ENCODE measurements around the gene PDE4DIP.
"Not testable (repeated sequence)": the region's sequence is repeated elsewhere in the genome, so short reads cannot be mapped to it uniquely, and the experiment has no call there.

Gene PDE4DIP

DNA sequence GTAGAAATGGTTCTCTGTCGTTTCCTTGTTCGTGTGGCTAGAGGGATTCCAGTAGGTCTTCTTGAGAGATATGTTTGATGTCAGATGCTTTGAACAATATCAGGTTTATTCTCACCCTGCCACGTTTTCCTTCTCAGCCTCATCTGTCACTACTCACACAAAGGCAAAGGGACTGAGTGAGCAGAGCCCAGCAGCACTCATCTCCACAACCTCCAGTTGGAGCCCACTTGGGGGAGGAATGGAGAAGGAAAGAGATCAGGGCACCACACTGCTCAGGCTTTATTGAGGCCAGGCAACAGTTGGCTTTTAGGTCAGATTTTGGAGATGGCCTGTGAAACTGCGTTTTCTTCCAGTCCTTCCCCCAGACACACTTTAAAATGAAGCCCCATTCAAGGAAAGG lies 840 bp downstream of the PDE4DIP start:
- not testable (repeated sequence) for H3K9me3 ChIP-seq (ENCODE audit: control insufficient read depth, low read length); H3K27me3 ChIP-seq (ENCODE audit: control insufficient read depth, insufficient read depth, low read length, poor library complexity, severe bottlenecking); H3K4me3 ChIP-seq (ENCODE audit: insufficient read depth, low read depth, low read length); H3K36me3 ChIP-seq (ENCODE audit: control insufficient read depth, insufficient read depth, low read length); H3K4me1 ChIP-seq (ENCODE audit: control insufficient read depth, insufficient read depth, low read length); H3K27ac ChIP-seq (ENCODE audit: insufficient read depth, low read depth, low read length, poor library complexity, severe bottlenecking)
- WGBS, 2 experiments, result no CpG with 5 or more reads among the region's 4 CpGs

DNA sequence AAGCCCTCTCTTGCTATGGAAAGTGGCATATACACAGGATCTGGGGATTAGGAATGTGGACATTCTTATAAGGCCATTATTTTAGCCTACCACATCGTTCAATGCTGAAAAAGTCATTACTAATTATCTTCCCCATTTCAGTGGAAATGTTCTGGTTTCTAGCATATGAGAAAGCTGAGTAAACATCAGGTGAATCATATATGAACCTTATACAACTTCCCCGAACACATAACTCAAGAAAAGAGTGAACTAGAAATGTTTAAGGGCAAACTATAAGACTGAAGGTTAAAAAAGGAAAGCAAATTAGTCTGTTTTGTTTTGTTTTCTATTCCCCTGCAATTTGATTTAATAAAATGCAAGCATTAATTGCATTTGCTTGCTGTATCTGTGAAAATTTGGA lies 6.1 kb downstream of the PDE4DIP start:
- H3K27me3 ChIP-seq (ENCODE audit: control insufficient read depth, insufficient read depth, low read length, poor library complexity, severe bottlenecking); H3K4me3 ChIP-seq (ENCODE audit: insufficient read depth, low read depth, low read length); H3K4me1 ChIP-seq (ENCODE audit: control insufficient read depth, insufficient read depth, low read length); H3K27ac ChIP-seq (ENCODE audit: insufficient read depth, low read depth, low read length, poor library complexity, severe bottlenecking); H3K9me3 ChIP-seq (ENCODE audit: control insufficient read depth, low read length); H3K36me3 ChIP-seq (ENCODE audit: control insufficient read depth, insufficient read depth, low read length): not testable (repeated sequence)
- WGBS, 2 experiments, result no CpG with 5 or more reads among the region's 2 CpGs

DNA sequence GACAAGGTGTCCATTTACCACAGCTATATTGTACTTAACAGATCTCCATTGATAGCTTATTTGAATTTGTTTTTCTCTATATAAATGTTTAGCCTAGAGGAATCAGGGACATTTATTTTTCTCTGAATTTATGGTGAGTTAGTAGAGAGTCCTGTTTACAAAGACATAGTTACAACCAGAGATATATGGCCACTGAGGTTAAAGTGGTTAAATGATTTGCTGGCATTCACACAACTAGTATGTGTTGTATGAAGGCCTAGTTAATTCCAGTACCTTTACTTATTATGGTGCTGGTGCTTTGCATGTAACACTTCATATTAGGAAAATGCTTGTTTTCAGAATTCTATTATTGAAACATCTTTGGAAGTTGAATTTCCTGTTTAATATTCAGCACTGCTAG lies 6.6 kb downstream of the PDE4DIP start:
- H3K27me3 ChIP-seq (ENCODE audit: control insufficient read depth, insufficient read depth, low read length, poor library complexity, severe bottlenecking); H3K4me1 ChIP-seq (ENCODE audit: control insufficient read depth, insufficient read depth, low read length); H3K36me3 ChIP-seq (ENCODE audit: control insufficient read depth, insufficient read depth, low read length); H3K4me3 ChIP-seq (ENCODE audit: insufficient read depth, low read depth, low read length); H3K27ac ChIP-seq (ENCODE audit: insufficient read depth, low read depth, low read length, poor library complexity, severe bottlenecking); H3K9me3 ChIP-seq (ENCODE audit: control insufficient read depth, low read length): not testable (repeated sequence)

DNA sequence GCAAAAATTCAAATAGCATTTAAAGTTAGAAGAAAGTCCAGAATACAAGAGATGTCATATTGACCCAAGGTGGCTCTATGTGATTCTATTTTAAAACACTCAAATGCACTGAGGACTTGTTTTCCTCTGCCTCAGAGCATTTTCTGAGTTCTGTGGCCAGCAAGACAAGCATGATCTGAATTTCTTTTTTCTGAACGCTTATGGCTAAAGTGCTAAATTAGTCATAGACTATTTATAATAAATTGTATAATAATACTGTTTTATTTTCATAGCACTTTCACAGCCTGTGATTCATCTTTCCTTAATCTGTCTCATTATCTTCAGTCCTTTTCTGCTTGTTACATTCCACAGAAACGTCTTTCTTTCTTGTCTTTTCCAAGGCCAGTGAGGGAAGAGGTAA lies 7.5 kb downstream of the PDE4DIP start:
- no CpG with 5 or more reads among the region's 2 CpGs for whole genome bisulfite sequencing, 2 experiments

GRCh38 chr1:148853363-148853762 lies 9.1 kb downstream of the PDE4DIP start:
- not testable (repeated sequence) for H3K9me3 ChIP-seq (ENCODE audit: control insufficient read depth, low read length); H3K4me1 ChIP-seq (ENCODE audit: control insufficient read depth, insufficient read depth, low read length); H3K27ac ChIP-seq (ENCODE audit: insufficient read depth, low read depth, low read length, poor library complexity, severe bottlenecking); H3K27me3 ChIP-seq (ENCODE audit: control insufficient read depth, insufficient read depth, low read length, poor library complexity, severe bottlenecking); H3K36me3 ChIP-seq (ENCODE audit: control insufficient read depth, insufficient read depth, low read length); H3K4me3 ChIP-seq (ENCODE audit: insufficient read depth, low read depth, low read length)
- no CpG with 5 or more reads among the region's 5 CpGs for WGBS, 2 experiments

More for the DNA sequence above, 7.5 kb downstream of the PDE4DIP start:
- H3K4me3 ChIP-seq (ENCODE audit: insufficient read depth, low read depth, low read length); H3K4me1 ChIP-seq (ENCODE audit: control insufficient read depth, insufficient read depth, low read length); H3K27me3 ChIP-seq (ENCODE audit: control insufficient read depth, insufficient read depth, low read length, poor library complexity, severe bottlenecking); H3K9me3 ChIP-seq (ENCODE audit: control insufficient read depth, low read length); H3K27ac ChIP-seq (ENCODE audit: insufficient read depth, low read depth, low read length, poor library complexity, severe bottlenecking); H3K36me3 ChIP-seq (ENCODE audit: control insufficient read depth, insufficient read depth, low read length): not testable (repeated sequence)

DNA sequence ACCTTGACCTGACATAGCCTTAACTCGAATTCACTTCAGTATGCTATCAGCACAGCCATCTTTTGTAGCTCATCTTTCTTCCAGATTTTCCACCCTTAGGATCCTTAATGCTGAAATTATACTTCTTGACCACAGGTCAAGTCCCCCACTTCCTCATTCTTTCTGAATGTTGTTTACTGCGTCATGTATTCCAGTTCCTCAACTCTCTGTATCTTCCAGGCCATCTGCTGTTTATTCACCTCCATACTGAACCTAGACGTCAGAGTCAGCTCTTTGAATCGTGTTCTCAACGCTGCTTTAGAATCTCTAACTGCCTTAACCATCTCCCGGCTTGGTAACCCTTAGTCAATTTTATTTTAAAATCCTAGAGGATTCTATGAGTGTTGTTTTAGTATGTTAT lies 9.8 kb downstream of the PDE4DIP start:
- not testable (repeated sequence) for H3K4me1 ChIP-seq (ENCODE audit: control insufficient read depth, insufficient read depth, low read length); H3K4me3 ChIP-seq (ENCODE audit: insufficient read depth, low read depth, low read length); H3K27me3 ChIP-seq (ENCODE audit: control insufficient read depth, insufficient read depth, low read length, poor library complexity, severe bottlenecking); H3K36me3 ChIP-seq (ENCODE audit: control insufficient read depth, insufficient read depth, low read length); H3K9me3 ChIP-seq (ENCODE audit: control insufficient read depth, low read length); H3K27ac ChIP-seq (ENCODE audit: insufficient read depth, low read depth, low read length, poor library complexity, severe bottlenecking)
- WGBS, 2 experiments, result no CpG with 5 or more reads among the region's 6 CpGs

- not testable (repeated sequence) for H3K27me3 ChIP-seq (ENCODE audit: control insufficient read depth, insufficient read depth, low read length, poor library complexity, severe bottlenecking); H3K4me3 ChIP-seq (ENCODE audit: insufficient read depth, low read depth, low read length); H3K9me3 ChIP-seq (ENCODE audit: control insufficient read depth, low read length); H3K36me3 ChIP-seq (ENCODE audit: control insufficient read depth, insufficient read depth, low read length); H3K4me1 ChIP-seq (ENCODE audit: control insufficient read depth, insufficient read depth, low read length); H3K27ac ChIP-seq (ENCODE audit: insufficient read depth, low read depth, low read length, poor library complexity, severe bottlenecking)
- WGBS, 2 experiments, result no CpG with 5 or more reads among the region's 5 CpGs
These were observed 11.1 kb downstream of the PDE4DIP start for GRCh38 chr1:148855367-148855766.

DNA sequence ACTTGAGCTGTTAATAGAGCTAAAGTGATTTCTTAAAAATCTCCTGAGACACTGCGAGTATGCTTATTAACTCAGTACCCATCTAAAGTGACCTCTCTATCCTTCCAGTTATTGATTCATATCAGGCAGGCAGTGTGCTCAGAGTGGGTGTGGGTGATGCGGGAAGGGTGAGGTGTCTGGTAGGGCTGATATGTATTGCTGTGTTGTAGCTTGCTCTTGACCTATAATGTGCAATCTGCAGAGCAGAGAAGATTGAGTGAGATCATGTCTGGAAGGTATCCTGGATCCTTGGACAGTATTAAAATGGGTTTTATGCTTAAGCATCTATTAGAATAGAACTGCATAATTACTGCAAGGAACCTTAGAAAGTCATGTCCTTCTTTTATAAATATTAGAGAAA lies 15.8 kb downstream of the PDE4DIP start:
- H3K9me3 ChIP-seq (ENCODE audit: control insufficient read depth, low read length); H3K27me3 ChIP-seq (ENCODE audit: control insufficient read depth, insufficient read depth, low read length, poor library complexity, severe bottlenecking); H3K36me3 ChIP-seq (ENCODE audit: control insufficient read depth, insufficient read depth, low read length); H3K4me1 ChIP-seq (ENCODE audit: control insufficient read depth, insufficient read depth, low read length); H3K27ac ChIP-seq (ENCODE audit: insufficient read depth, low read depth, low read length, poor library complexity, severe bottlenecking); H3K4me3 ChIP-seq (ENCODE audit: insufficient read depth, low read depth, low read length): not testable (repeated sequence)
- WGBS, 2 experiments, result no CpG with 5 or more reads among the region's 2 CpGs

DNA sequence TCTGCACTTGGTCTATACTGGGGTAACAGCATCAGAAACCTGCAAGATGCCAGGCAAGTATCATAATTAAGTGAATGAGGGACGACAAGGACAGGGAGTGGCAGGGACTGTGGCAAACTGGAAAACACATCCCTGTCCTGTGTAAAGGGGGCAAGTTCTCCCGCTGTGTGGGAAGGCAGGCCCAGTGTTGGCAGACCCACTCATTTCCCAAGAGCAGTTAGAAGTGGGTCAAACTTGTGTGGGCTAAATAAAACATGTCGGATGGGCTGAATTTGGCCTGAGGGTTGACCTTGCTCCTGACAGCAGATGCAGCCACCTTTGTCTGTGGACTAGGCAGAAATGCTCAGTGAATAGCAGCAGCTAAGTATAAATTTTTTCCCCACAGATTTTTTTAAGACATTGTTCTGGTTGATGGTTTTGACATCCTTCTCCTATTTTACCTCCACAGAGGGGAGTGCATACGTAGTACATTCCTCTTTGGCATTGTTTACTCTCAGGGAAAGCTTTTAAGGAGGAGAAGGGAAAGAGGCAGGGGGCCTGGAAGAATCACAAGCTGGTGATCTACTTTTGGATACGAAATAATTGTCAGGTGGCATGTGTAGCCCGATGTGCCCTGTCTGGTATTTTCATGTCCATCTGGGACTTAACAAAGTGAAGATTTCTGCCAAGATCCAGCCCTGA lies 16.5 kb downstream of the PDE4DIP start:
- not testable (repeated sequence) for H3K4me3 ChIP-seq (ENCODE audit: insufficient read depth, low read depth, low read length); H3K9me3 ChIP-seq (ENCODE audit: control insufficient read depth, low read length); H3K4me1 ChIP-seq (ENCODE audit: control insufficient read depth, insufficient read depth, low read length); H3K36me3 ChIP-seq (ENCODE audit: control insufficient read depth, insufficient read depth, low read length); H3K27ac ChIP-seq (ENCODE audit: insufficient read depth, low read depth, low read length, poor library complexity, severe bottlenecking); H3K27me3 ChIP-seq (ENCODE audit: control insufficient read depth, insufficient read depth, low read length, poor library complexity, severe bottlenecking)
- WGBS, 2 experiments, result no CpG with 5 or more reads among the region's 6 CpGs

GRCh38 chr1:148862590-148862989 lies 18.4 kb downstream of the PDE4DIP start:
- H3K9me3 ChIP-seq (ENCODE audit: control insufficient read depth, low read length); H3K4me1 ChIP-seq (ENCODE audit: control insufficient read depth, insufficient read depth, low read length); H3K36me3 ChIP-seq (ENCODE audit: control insufficient read depth, insufficient read depth, low read length); H3K27ac ChIP-seq (ENCODE audit: insufficient read depth, low read depth, low read length, poor library complexity, severe bottlenecking); H3K4me3 ChIP-seq (ENCODE audit: insufficient read depth, low read depth, low read length); H3K27me3 ChIP-seq (ENCODE audit: control insufficient read depth, insufficient read depth, low read length, poor library complexity, severe bottlenecking): not testable (repeated sequence)
- WGBS, 2 experiments, result no CpG with 5 or more reads among the region's 3 CpGs

DNA sequence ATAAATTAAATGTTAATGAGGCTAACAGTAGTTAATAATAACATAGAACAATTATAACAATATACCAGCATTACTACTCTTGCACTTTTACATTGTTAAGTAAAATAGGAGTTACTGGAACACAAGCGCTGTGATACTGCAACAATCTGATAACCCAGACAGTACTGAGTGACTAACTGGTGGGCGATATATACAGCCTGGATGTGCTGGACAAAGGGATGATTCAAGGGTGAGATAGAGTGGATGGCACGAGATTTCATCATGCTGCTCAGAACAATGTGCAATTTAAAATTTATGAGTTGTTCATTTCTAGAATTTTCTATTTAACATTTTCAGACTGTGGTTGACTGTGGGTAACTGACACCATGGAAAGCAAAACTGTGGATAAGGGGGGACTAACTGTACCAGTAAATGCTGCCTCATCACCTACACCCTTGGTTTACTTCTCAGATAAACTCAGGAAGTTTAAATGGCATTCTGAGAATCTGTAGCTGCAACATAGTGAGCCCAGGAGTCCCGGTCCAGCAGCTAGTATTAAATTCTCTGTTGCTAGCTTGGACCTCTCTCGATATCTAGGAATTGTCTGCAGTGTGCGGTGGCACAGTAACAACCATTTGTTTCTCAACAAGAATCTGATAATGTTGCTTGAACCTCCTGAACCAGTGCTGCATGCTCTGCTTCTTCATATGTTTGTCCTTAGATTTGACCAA lies 24.9 kb downstream of the PDE4DIP start:
- not testable (repeated sequence) for H3K9me3 ChIP-seq (ENCODE audit: control insufficient read depth, low read length); H3K27me3 ChIP-seq (ENCODE audit: control insufficient read depth, insufficient read depth, low read length, poor library complexity, severe bottlenecking); H3K4me3 ChIP-seq (ENCODE audit: insufficient read depth, low read depth, low read length); H3K4me1 ChIP-seq (ENCODE audit: control insufficient read depth, insufficient read depth, low read length); H3K36me3 ChIP-seq (ENCODE audit: control insufficient read depth, insufficient read depth, low read length); H3K27ac ChIP-seq (ENCODE audit: insufficient read depth, low read depth, low read length, poor library complexity, severe bottlenecking)
- WGBS, 2 experiments, result no CpG with 5 or more reads among the region's 6 CpGs
